ENCODE data around the gene GADD45GIP1.

DNA sequence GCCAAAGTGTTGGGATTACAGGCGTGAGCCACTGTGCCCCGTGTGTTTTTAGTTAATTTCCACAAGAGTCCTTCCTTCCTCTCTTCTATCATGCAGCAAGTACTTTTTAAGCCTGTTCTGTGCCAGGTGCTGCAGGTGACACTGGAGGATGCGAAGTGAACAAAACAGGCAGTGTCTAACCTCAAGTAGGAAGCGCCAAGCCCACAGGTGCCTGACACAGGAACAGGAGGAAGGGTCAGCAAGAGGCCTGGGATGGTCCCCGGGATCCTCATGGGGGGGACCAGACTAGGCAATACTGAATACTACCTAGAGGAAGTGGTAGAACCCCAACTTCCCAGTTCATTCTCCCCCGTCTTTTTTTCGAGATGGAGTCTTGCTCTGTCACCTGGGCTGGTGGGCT is 20.4 kb downstream of the GADD45GIP1 start:
- TF ChIP-seq POLR2AphosphoS5 (IDR thresholded peaks at IDR 0.05; ENCODE audit: low read depth, low read length) (no peak), SIN3A (IDR thresholded peaks at IDR 0.05; ENCODE audit: borderline replicate concordance, insufficient read depth, low read depth, low read length) (no peak), TCF7L2 (IDR thresholded peaks at IDR 0.05; ENCODE audit: low read depth, low read length) (no peak)
- TF ChIP-seq, protein P1, sequence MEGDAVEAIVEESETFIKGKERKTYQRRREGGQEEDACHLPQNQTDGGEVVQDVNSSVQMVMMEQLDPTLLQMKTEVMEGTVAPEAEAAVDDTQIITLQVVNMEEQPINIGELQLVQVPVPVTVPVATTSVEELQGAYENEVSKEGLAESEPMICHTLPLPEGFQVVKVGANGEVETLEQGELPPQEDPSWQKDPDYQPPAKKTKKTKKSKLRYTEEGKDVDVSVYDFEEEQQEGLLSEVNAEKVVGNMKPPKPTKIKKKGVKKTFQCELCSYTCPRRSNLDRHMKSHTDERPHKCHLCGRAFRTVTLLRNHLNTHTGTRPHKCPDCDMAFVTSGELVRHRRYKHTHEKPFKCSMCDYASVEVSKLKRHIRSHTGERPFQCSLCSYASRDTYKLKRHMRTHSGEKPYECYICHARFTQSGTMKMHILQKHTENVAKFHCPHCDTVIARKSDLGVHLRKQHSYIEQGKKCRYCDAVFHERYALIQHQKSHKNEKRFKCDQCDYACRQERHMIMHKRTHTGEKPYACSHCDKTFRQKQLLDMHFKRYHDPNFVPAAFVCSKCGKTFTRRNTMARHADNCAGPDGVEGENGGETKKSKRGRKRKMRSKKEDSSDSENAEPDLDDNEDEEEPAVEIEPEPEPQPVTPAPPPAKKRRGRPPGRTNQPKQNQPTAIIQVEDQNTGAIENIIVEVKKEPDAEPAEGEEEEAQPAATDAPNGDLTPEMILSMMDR (IDR thresholded peaks at IDR 0.05): no peak
- TF ChIP-seq, protein P2, sequence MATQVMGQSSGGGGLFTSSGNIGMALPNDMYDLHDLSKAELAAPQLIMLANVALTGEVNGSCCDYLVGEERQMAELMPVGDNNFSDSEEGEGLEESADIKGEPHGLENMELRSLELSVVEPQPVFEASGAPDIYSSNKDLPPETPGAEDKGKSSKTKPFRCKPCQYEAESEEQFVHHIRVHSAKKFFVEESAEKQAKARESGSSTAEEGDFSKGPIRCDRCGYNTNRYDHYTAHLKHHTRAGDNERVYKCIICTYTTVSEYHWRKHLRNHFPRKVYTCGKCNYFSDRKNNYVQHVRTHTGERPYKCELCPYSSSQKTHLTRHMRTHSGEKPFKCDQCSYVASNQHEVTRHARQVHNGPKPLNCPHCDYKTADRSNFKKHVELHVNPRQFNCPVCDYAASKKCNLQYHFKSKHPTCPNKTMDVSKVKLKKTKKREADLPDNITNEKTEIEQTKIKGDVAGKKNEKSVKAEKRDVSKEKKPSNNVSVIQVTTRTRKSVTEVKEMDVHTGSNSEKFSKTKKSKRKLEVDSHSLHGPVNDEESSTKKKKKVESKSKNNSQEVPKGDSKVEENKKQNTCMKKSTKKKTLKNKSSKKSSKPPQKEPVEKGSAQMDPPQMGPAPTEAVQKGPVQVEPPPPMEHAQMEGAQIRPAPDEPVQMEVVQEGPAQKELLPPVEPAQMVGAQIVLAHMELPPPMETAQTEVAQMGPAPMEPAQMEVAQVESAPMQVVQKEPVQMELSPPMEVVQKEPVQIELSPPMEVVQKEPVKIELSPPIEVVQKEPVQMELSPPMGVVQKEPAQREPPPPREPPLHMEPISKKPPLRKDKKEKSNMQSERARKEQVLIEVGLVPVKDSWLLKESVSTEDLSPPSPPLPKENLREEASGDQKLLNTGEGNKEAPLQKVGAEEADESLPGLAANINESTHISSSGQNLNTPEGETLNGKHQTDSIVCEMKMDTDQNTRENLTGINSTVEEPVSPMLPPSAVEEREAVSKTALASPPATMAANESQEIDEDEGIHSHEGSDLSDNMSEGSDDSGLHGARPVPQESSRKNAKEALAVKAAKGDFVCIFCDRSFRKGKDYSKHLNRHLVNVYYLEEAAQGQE (IDR thresholded peaks at IDR 0.05; ENCODE audit: insufficient read depth in 1 of 2, low read depth in 2 of 2, low read length in 1 of 2): no peak

All from Panc1 (cell line).